HepG2 (cell line): ENCODE measurements around the gene GPR17. TPM values are rescaled to one million over a fixed set of nuclear protein-coding genes. Genes with fewer than 3 reads are reported as not detected.

Source experiments
- ETV5 ChIP-seq: IDR thresholded peaks from 2 replicates; pipeline ENCODE4 v1.6.1; 2018; ENCODE audit warnings: missing biosample characterization, missing genetic modification reagents, inconsistent platforms, borderline replicate concordance
- RFXAP ChIP-seq: sonication (generic); formaldehyde crosslinking; IDR thresholded peaks from 2 replicates; pipeline ENCODE4 v1.4.0; 2020; ENCODE audit warnings: missing genetic modification reagents, borderline replicate concordance
- SOX6 ChIP-seq, 2 experiments: fragments of 450-650 bp in 1 of 2; sonication (generic) in 1 of 2; formaldehyde crosslinking in 1 of 2; IDR thresholded peaks; 2 replicates each; pipeline versions ENCODE4 v1.4.0 to v1.6.1; 2017 to 2020; ENCODE audit warnings: antibody characterized with exemption in 1 of 2, mild to moderate bottlenecking in 1 of 2, missing genetic modification reagents in 1 of 2
- ZNF382 ChIP-seq: sonication (generic); formaldehyde crosslinking; IDR thresholded peaks from 2 replicates; pipeline ENCODE4 v1.5.0; 2020; ENCODE audit warnings: missing genetic modification reagents, mild to moderate bottlenecking, borderline replicate concordance
- polyA plus RNA-seq, 8 experiments: library from polyadenylated mRNA; depleted of rRNA in 3 of 8; stranded (reverse) in 7 of 8; unstranded in 1 of 8; fragments of >200 nt; fragmentation: Illumina TruSeq in 4 of 8; extraction: Trizol in 4 of 8; gene quantifications; 2 replicates each; pipeline versions ENCODE4 v1.2.1 to v1.2.3, GENCODE V29; 2011 to 2016; ENCODE audit warnings: low read depth in 4 of 8, missing spikeins in 1 of 8, mixed read lengths in 1 of 8; ENCODE audit not compliant: insufficient read depth in 1 of 8
- total RNA-seq, 5 experiments: library from RNA; depleted of rRNA; stranded (reverse); fragments of >200 nt; fragmentation: Illumina TruSeq; extraction: Trizol; gene quantifications; 2 replicates each; pipeline ENCODE4 v1.2.3, GENCODE V29; 2016; ENCODE audit warnings: low read depth in 1 of 5
- TF ChIP-seq, protein P1 (sequence below): sonication (generic); formaldehyde crosslinking; IDR thresholded peaks from 2 replicates; pipeline ENCODE4 v1.5.0; 2020; ENCODE audit warnings: missing genetic modification reagents, mild to moderate bottlenecking, borderline replicate concordance
- TF ChIP-seq, protein P2 (sequence below): sonication (generic); formaldehyde crosslinking; IDR thresholded peaks from 2 replicates; pipeline ENCODE4 v1.8.0; 2022; ENCODE audit warnings: mild to moderate bottlenecking, missing genetic modification reagents, moderate library complexity

The GPR17 gene
- total and polyA plus RNA-seq, 2 of the 13 experiments (the other 11 are each of a cell fraction or from before 2014, with no cell fraction given), result not detected

DNA sequence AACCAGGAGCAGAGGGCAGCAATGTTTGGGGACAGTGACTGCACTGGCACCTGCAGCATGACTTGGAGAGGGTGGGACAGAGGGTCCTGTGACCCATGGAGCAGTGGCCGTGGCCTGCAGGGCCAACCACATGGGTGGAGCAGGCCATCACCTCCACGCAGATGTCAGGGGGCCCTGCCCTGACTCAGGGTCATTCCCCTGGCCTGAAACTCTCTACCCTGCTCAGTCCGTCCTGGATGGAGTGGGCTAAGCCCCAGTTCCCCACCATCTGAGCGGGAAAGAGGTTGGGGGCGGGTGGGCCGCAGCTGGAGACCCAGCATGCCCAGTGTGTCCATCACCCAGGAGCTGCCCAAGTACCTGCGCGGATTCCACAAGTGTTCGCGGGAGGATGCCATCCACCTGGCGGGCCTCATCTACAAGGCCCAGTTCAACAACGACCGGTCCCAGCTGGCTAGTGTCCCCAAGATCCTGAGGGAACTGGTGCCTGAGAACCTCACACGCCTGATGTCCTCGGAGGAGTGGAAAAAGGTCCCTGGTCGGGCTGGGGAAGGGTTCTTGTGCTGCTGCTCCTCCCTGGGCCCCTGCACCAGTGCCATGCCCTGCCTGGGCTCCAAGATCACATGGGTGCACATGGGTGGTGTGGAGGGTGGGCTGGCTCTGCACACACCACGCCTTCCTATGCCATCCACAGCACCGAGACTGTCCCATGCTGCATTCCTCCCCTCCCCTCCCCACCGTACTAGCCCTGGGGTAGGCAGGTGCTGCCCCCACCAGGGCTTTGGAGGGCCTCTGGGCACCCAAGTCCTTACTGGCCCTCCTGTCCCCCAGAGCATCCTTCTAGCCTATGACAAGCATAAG lies 10.3 kb upstream of the GPR17 start (continued):
- TF ChIP-seq, protein P1, sequence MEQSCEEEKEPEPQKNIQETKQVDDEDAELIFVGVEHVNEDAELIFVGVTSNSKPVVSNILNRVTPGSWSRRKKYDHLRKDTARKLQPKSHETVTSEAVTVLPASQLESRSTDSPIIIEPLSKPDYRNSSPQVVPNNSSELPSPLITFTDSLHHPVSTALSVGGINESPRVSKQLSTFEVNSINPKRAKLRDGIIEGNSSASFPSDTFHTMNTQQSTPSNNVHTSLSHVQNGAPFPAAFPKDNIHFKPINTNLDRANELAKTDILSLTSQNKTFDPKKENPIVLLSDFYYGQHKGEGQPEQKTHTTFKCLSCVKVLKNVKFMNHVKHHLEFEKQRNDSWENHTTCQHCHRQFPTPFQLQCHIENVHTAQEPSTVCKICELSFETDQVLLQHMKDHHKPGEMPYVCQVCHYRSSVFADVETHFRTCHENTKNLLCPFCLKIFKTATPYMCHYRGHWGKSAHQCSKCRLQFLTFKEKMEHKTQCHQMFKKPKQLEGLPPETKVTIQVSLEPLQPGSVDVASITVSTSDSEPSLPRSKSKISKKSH (CRISPR knock-in tag), result no peak
- no peak for TF ChIP-seq RFXAP
- TF ChIP-seq, protein P2, sequence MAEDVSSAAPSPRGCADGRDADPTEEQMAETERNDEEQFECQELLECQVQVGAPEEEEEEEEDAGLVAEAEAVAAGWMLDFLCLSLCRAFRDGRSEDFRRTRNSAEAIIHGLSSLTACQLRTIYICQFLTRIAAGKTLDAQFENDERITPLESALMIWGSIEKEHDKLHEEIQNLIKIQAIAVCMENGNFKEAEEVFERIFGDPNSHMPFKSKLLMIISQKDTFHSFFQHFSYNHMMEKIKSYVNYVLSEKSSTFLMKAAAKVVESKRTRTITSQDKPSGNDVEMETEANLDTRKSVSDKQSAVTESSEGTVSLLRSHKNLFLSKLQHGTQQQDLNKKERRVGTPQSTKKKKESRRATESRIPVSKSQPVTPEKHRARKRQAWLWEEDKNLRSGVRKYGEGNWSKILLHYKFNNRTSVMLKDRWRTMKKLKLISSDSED (CRISPR knock-in tag), result peak; percentile 79; the same call in 1 of the 2 replicates
- no peak for TF ChIP-seq SOX6 (IDR thresholded peaks at IDR 0.05)
- no peak for TF ChIP-seq SOX6 (CRISPR knock-in tag; IDR thresholded peaks at IDR 0.05)
- no peak for TF ChIP-seq ZNF382 (CRISPR knock-in tag)
- TF ChIP-seq ETV5 (CRISPR knock-in tag), result no peak
